ENCODE results near the gene P2RX1.
"Not testable (repeated sequence)": the region's sequence is repeated elsewhere in the genome, so short reads cannot be mapped to it uniquely, and the experiment has no call there.

The P2RX1 gene

GRCh38 chr17:3956983-3957382 lies 40.7 kb upstream of the P2RX1 start:
- no peaks in the 10 kb centered on the region for H3K36me3 ChIP-seq (replicated peaks)
- no peaks in the 10 kb centered on the region for H3K4me1 ChIP-seq
- no peaks in the 10 kb centered on the region for H3K9me3 ChIP-seq
- in situ Hi-C loops (cut with MboI; ENCODE audit: low sequenced_read_pairs) = no loop called here
- DNase-seq (ENCODE audit: low spot score in 2 of 2) = no peak
- H3K27me3 ChIP-seq (ENCODE audit: low read depth) = peaks cover under 1% of the 10 kb centered on the region; the same call in 1 of the 2 replicates
- H3K4me3 ChIP-seq = no peak overlapping the region

- Histone ChIP-seq H3K36me3 (replicated peaks) (no peaks in the 10 kb centered on the region), H3K4me1 (no peaks in the 10 kb centered on the region)
- DNase-seq (ENCODE audit: low spot score in 2 of 2) = no peak
Measured at GRCh38 chr17:3956327-3956957, 40.2 kb upstream of the P2RX1 start.

GRCh38 chr17:3955673-3955988 lies 39.4 kb upstream of the P2RX1 start:
- Histone ChIP-seq H3K36me3 (replicated peaks) (no peaks in the 10 kb centered on the region), H3K4me1 (no peaks in the 10 kb centered on the region)
- in situ Hi-C loops (cut with MboI; ENCODE audit: low sequenced_read_pairs) = no loop called here

More at GRCh38 chr17:3956327-3956957, 40.2 kb upstream of the P2RX1 start:
- Histone ChIP-seq H3K27me3 (ENCODE audit: low read depth) (no peaks in the 10 kb centered on the region), H3K4me3 (no peak overlapping the region), H3K9me3 (no peaks in the 10 kb centered on the region)
- in situ Hi-C loops (cut with MboI; ENCODE audit: low sequenced_read_pairs) = no loop called here

GRCh38 chr17:3954976-3955672 lies 38.9 kb upstream of the P2RX1 start:
- no peaks in the 10 kb centered on the region for H3K4me1 ChIP-seq
- in situ Hi-C loops (cut with MboI; ENCODE audit: low sequenced_read_pairs) = no loop called here
- no peaks in the 10 kb centered on the region for H3K27me3 ChIP-seq (ENCODE audit: low read depth)
- no peak overlapping the region for H3K4me3 ChIP-seq
- no peak for DNase-seq (ENCODE audit: low spot score in 2 of 2)
- no peaks in the 10 kb centered on the region for H3K36me3 ChIP-seq (replicated peaks)
- H3K9me3 ChIP-seq = no peaks in the 10 kb centered on the region

More at GRCh38 chr17:3955673-3955988, 39.4 kb upstream of the P2RX1 start:
- no peak for DNase-seq (ENCODE audit: low spot score in 2 of 2)
- no peaks in the 10 kb centered on the region for H3K9me3 ChIP-seq
- H3K4me3 ChIP-seq = no peak overlapping the region
- no peaks in the 10 kb centered on the region for H3K27me3 ChIP-seq (ENCODE audit: low read depth)

GRCh38 chr17:3954086-3954485 lies 37.8 kb upstream of the P2RX1 start:
- in situ Hi-C loops (cut with MboI; ENCODE audit: low sequenced_read_pairs) = no loop called here
- no peaks in the 10 kb centered on the region for H3K9me3 ChIP-seq
- no peak for DNase-seq (ENCODE audit: low spot score in 2 of 2)
- H3K4me1 ChIP-seq = no peaks in the 10 kb centered on the region
- H3K27me3 ChIP-seq (ENCODE audit: low read depth) = no peaks in the 10 kb centered on the region
- H3K4me3 ChIP-seq = no peak overlapping the region
- H3K36me3 ChIP-seq (replicated peaks) = no peaks in the 10 kb centered on the region

GRCh38 chr17:3953542-3953941 lies 37.3 kb upstream of the P2RX1 start:
- H3K27me3 ChIP-seq (ENCODE audit: low read depth) = no peaks in the 10 kb centered on the region
- in situ Hi-C loops (cut with MboI; ENCODE audit: low sequenced_read_pairs) = no loop called here
- no peak overlapping the region for H3K4me3 ChIP-seq
- no peaks in the 10 kb centered on the region for H3K9me3 ChIP-seq
- DNase-seq (ENCODE audit: low spot score in 2 of 2) = no peak
- H3K4me1 ChIP-seq = no peaks in the 10 kb centered on the region
- H3K36me3 ChIP-seq (replicated peaks) = no peaks in the 10 kb centered on the region

- DNase-seq (ENCODE audit: low spot score in 2 of 2) = no peak
- no peaks in the 10 kb centered on the region for H3K27me3 ChIP-seq (ENCODE audit: low read depth)
- in situ Hi-C loops (cut with MboI; ENCODE audit: low sequenced_read_pairs) = no loop called here
- no peaks in the 10 kb centered on the region for H3K4me1 ChIP-seq
- no peaks in the 10 kb centered on the region for H3K36me3 ChIP-seq (replicated peaks)
- no peak overlapping the region for H3K4me3 ChIP-seq
- no peaks in the 10 kb centered on the region for H3K9me3 ChIP-seq
Measured at GRCh38 chr17:3952186-3952585, 35.9 kb upstream of the P2RX1 start.

- DNase-seq (ENCODE audit: low spot score in 2 of 2) = no peak
- H3K27me3 ChIP-seq (ENCODE audit: low read depth) = no peaks in the 10 kb centered on the region
- no peaks in the 10 kb centered on the region for H3K36me3 ChIP-seq (replicated peaks)
- H3K9me3 ChIP-seq = no peaks in the 10 kb centered on the region
- H3K4me1 ChIP-seq = no peaks in the 10 kb centered on the region
- no peak overlapping the region for H3K4me3 ChIP-seq
- in situ Hi-C loops (cut with MboI; ENCODE audit: low sequenced_read_pairs) = no loop called here
Measured at GRCh38 chr17:3951420-3951819, 35.2 kb upstream of the P2RX1 start.

- in situ Hi-C loops (cut with MboI; ENCODE audit: low sequenced_read_pairs) = no loop called here
- H3K36me3 ChIP-seq (replicated peaks) = no peaks in the 10 kb centered on the region
Measured at GRCh38 chr17:3951003-3951402, 34.7 kb upstream of the P2RX1 start.

GRCh38 chr17:3950584-3950983 lies 34.3 kb upstream of the P2RX1 start:
- in situ Hi-C loops (cut with MboI; ENCODE audit: low sequenced_read_pairs) = no loop called here
- H3K36me3 ChIP-seq (replicated peaks) = no peaks in the 10 kb centered on the region
- no peak for DNase-seq (ENCODE audit: low spot score in 2 of 2)

More at GRCh38 chr17:3951003-3951402, 34.7 kb upstream of the P2RX1 start:
- Histone ChIP-seq H3K4me3 (no peak overlapping the region), H3K27me3 (ENCODE audit: low read depth) (no peaks in the 10 kb centered on the region), H3K4me1 (no peaks in the 10 kb centered on the region), H3K9me3 (no peaks in the 10 kb centered on the region)
- DNase-seq (ENCODE audit: low spot score in 2 of 2) = no peak

GRCh38 chr17:3949418-3949817 lies 33.2 kb upstream of the P2RX1 start:
- no peaks in the 10 kb centered on the region for H3K27me3 ChIP-seq (ENCODE audit: low read depth)
- H3K36me3 ChIP-seq (replicated peaks) = no peaks in the 10 kb centered on the region
- no peaks in the 10 kb centered on the region for H3K9me3 ChIP-seq
- in situ Hi-C loops (cut with MboI; ENCODE audit: low sequenced_read_pairs) = no loop called here
- DNase-seq (ENCODE audit: low spot score in 2 of 2) = no peak
- H3K4me3 ChIP-seq = no peak overlapping the region
- H3K4me1 ChIP-seq = no peaks in the 10 kb centered on the region

More at GRCh38 chr17:3950584-3950983, 34.3 kb upstream of the P2RX1 start:
- Histone ChIP-seq H3K4me1 (no peaks in the 10 kb centered on the region), H3K4me3 (no peak overlapping the region), H3K27me3 (ENCODE audit: low read depth) (no peaks in the 10 kb centered on the region), H3K9me3 (no peaks in the 10 kb centered on the region)

GRCh38 chr17:3948551-3948950 lies 32.3 kb upstream of the P2RX1 start:
- H3K4me3 ChIP-seq; in situ Hi-C loops (cut with MboI; ENCODE audit: low sequenced_read_pairs); H3K9me3 ChIP-seq; H3K27me3 ChIP-seq (ENCODE audit: low read depth); DNase-seq (ENCODE audit: low spot score in 2 of 2); H3K36me3 ChIP-seq (replicated peaks); H3K4me1 ChIP-seq: not testable (repeated sequence)

GRCh38 chr17:3947318-3947810 lies 31.1 kb upstream of the P2RX1 start:
- Histone ChIP-seq H3K36me3 (replicated peaks) (no peaks in the 10 kb centered on the region), H3K4me1 (no peaks in the 10 kb centered on the region), H3K27me3 (ENCODE audit: low read depth) (no peaks in the 10 kb centered on the region), H3K9me3 (no peaks in the 10 kb centered on the region), H3K4me3 (no peak overlapping the region)
- DNase-seq (ENCODE audit: low spot score in 2 of 2) = no peak
- in situ Hi-C loops (cut with MboI; ENCODE audit: low sequenced_read_pairs) = no loop called here

GRCh38 chr17:3946711-3947235 lies 30.5 kb upstream of the P2RX1 start:
- H3K36me3 ChIP-seq (replicated peaks) = no peaks in the 10 kb centered on the region
- DNase-seq (ENCODE audit: low spot score in 2 of 2) = no peak

More at GRCh38 chr17:3946711-3947235, 30.5 kb upstream of the P2RX1 start:
- Histone ChIP-seq H3K4me1 (no peaks in the 10 kb centered on the region), H3K9me3 (no peaks in the 10 kb centered on the region), H3K4me3 (no peak overlapping the region), H3K27me3 (ENCODE audit: low read depth) (no peaks in the 10 kb centered on the region)
- in situ Hi-C loops (cut with MboI; ENCODE audit: low sequenced_read_pairs) = no loop called here

Measured in HAP-1 (cell line).